RCC 7860 (cell line): Measurements from ENCODE around the gene SIN3B.
"Not testable (repeated sequence)": the region's sequence is repeated elsewhere in the genome, so short reads cannot be mapped to it uniquely, and the experiment has no call there.

Experiments used
- DNase-seq: peaks from one replicate; pipeline ENCODE4 v3.0.0-alpha.2; 2015; ENCODE audit warnings: low spot score
- FAIRE-seq: peaks from 2 replicates; lab custom pipeline; 2012; peaks lifted over from hg19 to GRCh38; lab: Jason Lieb, UNC

The SIN3B gene

GRCh38 chr19:16829010-16829821 lies at the start of gene SIN3B:
SIN3B (plus strand) TSS chr19:16829398; CDS start chr19:16829421, 23 bp downstream.
- no peak for FAIRE-seq
- DNase-seq, result peak; percentile 81

- no peak for DNase-seq
- FAIRE-seq, result no peak
Measured at GRCh38 chr19:16779539-16780163, 49.5 kb upstream of the SIN3B start.

- FAIRE-seq, result no peak
- DNase-seq, result no peak
Measured at GRCh38 chr19:16782719-16783118, 46.5 kb upstream of the SIN3B start.

GRCh38 chr19:16788479-16788878 lies 40.7 kb upstream of the SIN3B start:
- DNase-seq, result no peak
- no peak for FAIRE-seq

GRCh38 chr19:16789238-16789637 lies 40.0 kb upstream of the SIN3B start:
- FAIRE-seq (no peak), DNase-seq (no peak)

- DNase-seq (no peak), FAIRE-seq (no peak)
Measured at GRCh38 chr19:16790051-16790450, 39.1 kb upstream of the SIN3B start.

GRCh38 chr19:16791942-16792341 lies 37.3 kb upstream of the SIN3B start:
- FAIRE-seq, result no peak
- DNase-seq, result no peak

- FAIRE-seq, result no peak
Measured at GRCh38 chr19:16794456-16795441, 34.4 kb upstream of the SIN3B start.

GRCh38 chr19:16795731-16796130 lies 33.5 kb upstream of the SIN3B start:
- no peak for DNase-seq
- no peak for FAIRE-seq

More at GRCh38 chr19:16794456-16795441, 34.4 kb upstream of the SIN3B start:
- no peak for DNase-seq

- FAIRE-seq, result no peak
Measured at GRCh38 chr19:16797876-16798275, 31.3 kb upstream of the SIN3B start.

GRCh38 chr19:16798326-16798725 lies 30.9 kb upstream of the SIN3B start:
- not testable (repeated sequence) for DNase-seq, FAIRE-seq

More at GRCh38 chr19:16797876-16798275, 31.3 kb upstream of the SIN3B start:
- DNase-seq, result no peak

GRCh38 chr19:16799740-16800139 lies 29.5 kb upstream of the SIN3B start:
- DNase-seq (no peak), FAIRE-seq (no peak)

- FAIRE-seq (no peak), DNase-seq (peak; percentile 33)
Measured at GRCh38 chr19:16801600-16802013, 27.6 kb upstream of the SIN3B start.

GRCh38 chr19:16804176-16804575 lies 25.0 kb upstream of the SIN3B start:
- DNase-seq, result no peak

GRCh38 chr19:16807549-16808284 lies 21.5 kb upstream of the SIN3B start:
- DNase-seq (no peak), FAIRE-seq (no peak)

More at GRCh38 chr19:16804176-16804575, 25.0 kb upstream of the SIN3B start:
- FAIRE-seq, result no peak

- DNase-seq (no peak), FAIRE-seq (no peak)
Measured at GRCh38 chr19:16814526-16815100, 14.6 kb upstream of the SIN3B start.

GRCh38 chr19:16820056-16820455 lies 9.1 kb upstream of the SIN3B start:
- FAIRE-seq (no peak), DNase-seq (no peak)

- no peak for DNase-seq
Measured at GRCh38 chr19:16821081-16821480, 8.1 kb upstream of the SIN3B start.

GRCh38 chr19:16822648-16823047 lies 6.5 kb upstream of the SIN3B start:
- FAIRE-seq (no peak), DNase-seq (no peak)

More at GRCh38 chr19:16821081-16821480, 8.1 kb upstream of the SIN3B start:
- no peak for FAIRE-seq
